ENCODE measurements around the gene PTEN. TPM values are rescaled to one million over a fixed set of nuclear protein-coding genes. Genes with fewer than 3 reads are reported as not detected.
"Not testable (repeated sequence)": the region's sequence is repeated elsewhere in the genome, so short reads cannot be mapped to it uniquely, and the experiment has no call there.

The PTEN gene
- total and polyA plus RNA-seq, 2 experiments from 2014 or later, result 32.8 to 128 TPM

DNA sequence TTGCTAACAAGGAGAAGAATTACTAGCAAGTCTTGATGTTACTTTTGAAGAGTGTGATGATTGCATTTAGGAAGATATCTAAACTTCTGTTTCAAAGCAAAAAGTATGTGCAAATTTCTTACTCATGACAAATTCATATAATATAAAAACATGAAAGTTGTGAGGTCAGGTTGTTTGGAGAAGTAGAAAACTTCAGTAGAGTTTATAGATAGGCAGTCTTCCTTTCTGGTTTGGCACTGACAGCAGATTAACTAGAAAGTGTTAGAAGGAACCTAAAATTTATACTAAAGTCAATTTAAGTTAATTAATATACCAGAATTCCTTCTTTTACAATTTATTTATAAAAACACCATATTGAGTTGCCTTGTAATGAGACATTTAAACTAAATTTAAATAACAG lies 16.9 kb downstream of the PTEN start:
- H3K9me2 ChIP-seq (replicated peaks; ENCODE audit: insufficient read depth), result no peaks in the 10 kb centered on the region
- DNase-seq (ENCODE audit: low spot score), result no peak
- H3K27ac ChIP-seq, result no peak overlapping the region
- H3K79me2 ChIP-seq, result peaks cover 99% of the 10 kb centered on the region
- TF ChIP-seq EZH2 (IDR thresholded peaks at IDR 0.05; ENCODE audit: borderline replicate concordance) (no peak), EZH2phosphoT487 (IDR thresholded peaks at IDR 0.05; ENCODE audit: low read depth, severe bottlenecking, unreplicated experiment) (no peak)
- TF ChIP-seq, protein P1, sequence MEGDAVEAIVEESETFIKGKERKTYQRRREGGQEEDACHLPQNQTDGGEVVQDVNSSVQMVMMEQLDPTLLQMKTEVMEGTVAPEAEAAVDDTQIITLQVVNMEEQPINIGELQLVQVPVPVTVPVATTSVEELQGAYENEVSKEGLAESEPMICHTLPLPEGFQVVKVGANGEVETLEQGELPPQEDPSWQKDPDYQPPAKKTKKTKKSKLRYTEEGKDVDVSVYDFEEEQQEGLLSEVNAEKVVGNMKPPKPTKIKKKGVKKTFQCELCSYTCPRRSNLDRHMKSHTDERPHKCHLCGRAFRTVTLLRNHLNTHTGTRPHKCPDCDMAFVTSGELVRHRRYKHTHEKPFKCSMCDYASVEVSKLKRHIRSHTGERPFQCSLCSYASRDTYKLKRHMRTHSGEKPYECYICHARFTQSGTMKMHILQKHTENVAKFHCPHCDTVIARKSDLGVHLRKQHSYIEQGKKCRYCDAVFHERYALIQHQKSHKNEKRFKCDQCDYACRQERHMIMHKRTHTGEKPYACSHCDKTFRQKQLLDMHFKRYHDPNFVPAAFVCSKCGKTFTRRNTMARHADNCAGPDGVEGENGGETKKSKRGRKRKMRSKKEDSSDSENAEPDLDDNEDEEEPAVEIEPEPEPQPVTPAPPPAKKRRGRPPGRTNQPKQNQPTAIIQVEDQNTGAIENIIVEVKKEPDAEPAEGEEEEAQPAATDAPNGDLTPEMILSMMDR (IDR thresholded peaks at IDR 0.05; ENCODE audit: poor library complexity), result no peak
- H3K36me3 ChIP-seq (replicated peaks; ENCODE audit: insufficient read depth, low read depth), result no peaks in the 10 kb centered on the region
- peaks cover 48% of the 10 kb centered on the region for H4K20me1 ChIP-seq (ENCODE audit: insufficient read depth, poor library complexity, severe bottlenecking)
- H3K4me3 ChIP-seq, result no peak overlapping the region
- H3K9me3 ChIP-seq (ENCODE audit: low read depth), result no peaks in the 10 kb centered on the region
- no peaks in the 10 kb centered on the region for H3K27me3 ChIP-seq
- no peak overlapping the region for H2AFZ ChIP-seq
- no peaks in the 10 kb centered on the region for H3K4me1 ChIP-seq (ENCODE audit: insufficient read depth)
- no peak overlapping the region for H3K4me2 ChIP-seq

DNA sequence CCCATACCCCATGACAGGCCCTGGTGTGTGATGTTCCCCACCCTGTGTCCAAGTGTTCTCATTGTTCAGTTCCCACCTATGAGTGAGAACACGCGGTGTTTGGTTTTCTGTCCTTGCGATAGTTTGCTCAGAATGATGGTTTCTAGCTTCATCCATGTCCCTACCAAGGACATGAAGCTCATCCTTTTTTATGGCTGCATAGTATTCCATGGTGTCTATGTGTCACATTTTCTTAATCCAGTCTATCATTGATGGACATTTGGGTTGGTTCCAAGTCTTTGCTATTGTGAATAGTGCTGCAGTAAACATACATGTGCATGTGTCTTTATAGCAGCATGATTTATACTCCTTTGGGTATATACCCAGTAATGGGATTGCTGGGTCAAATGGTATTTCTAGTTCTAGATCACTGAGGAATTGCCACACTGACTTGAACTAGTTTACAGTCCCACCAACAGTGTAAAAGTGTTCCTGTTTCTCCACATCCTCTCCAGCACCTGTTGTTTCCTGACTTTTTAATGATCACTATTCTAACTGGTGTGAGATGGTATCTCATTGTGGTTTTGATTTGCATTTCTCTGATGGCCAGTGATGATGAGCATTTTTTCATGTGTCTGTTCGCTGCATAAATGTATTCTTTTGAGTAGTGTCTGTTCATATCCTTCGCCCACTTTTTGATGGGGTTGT lies 18.1 kb downstream of the PTEN start:
- not testable (repeated sequence) for H3K36me3 ChIP-seq (replicated peaks; ENCODE audit: insufficient read depth, low read depth); H3K9me3 ChIP-seq (ENCODE audit: low read depth); H3K27me3 ChIP-seq; H3K4me2 ChIP-seq; H3K27ac ChIP-seq; H3K4me1 ChIP-seq (ENCODE audit: insufficient read depth); H2AFZ ChIP-seq; DNase-seq (ENCODE audit: low spot score); H3K4me3 ChIP-seq; H3K9me2 ChIP-seq (replicated peaks; ENCODE audit: insufficient read depth)
- Histone ChIP-seq H3K79me2 (peaks cover 99% of the 10 kb centered on the region), H4K20me1 (ENCODE audit: insufficient read depth, poor library complexity, severe bottlenecking) (peaks cover 39% of the 10 kb centered on the region)
- WGBS (ENCODE audit: low lambda C conversion rate, missing lambda C conversion rate), result 90% methylated on average over 5 of the region's 5 CpGs

DNA sequence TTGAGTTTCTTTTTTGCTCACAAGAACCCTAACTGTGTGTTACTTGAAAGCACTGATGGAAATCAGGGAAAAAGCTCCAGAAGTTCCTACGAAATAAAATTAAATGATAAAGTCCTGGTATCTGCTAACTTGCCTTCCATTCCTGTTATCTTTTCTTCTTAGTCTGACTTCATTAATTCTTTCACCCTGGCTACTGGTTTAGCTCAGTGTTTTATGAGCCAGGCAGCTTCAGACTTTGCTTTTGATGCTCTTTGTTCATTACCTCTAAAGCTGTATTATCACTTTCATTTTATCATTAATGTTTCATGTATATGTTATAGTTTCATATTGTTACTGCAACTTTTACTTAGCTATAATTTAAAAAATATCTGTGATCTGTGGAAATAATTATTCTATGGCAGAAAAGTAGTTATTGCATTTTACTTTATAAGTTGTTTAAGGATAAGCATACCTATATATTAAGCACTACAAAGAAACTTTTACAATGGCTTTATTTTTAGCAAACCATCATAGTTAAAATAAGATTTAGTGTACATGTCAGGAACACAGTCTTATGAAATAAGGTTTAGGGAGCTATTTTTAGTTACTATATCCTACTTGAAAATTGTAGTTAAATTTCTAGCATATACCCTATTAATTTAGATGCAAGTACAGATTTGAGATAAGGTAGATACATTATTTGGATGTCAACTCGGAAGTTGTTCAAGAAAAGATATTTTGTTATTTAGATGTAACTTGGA lies 19.3 kb downstream of the PTEN start:
- Histone ChIP-seq H3K9me3 (ENCODE audit: low read depth) (peaks cover 6% of the 10 kb centered on the region), H3K36me3 (replicated peaks; ENCODE audit: insufficient read depth, low read depth) (no peaks in the 10 kb centered on the region), H3K4me2 (no peak overlapping the region), H3K9me2 (replicated peaks; ENCODE audit: insufficient read depth) (no peaks in the 10 kb centered on the region), H3K4me1 (ENCODE audit: insufficient read depth) (no peaks in the 10 kb centered on the region), H3K4me3 (no peak overlapping the region), H3K79me2 (peaks cover 99% of the 10 kb centered on the region), H3K27ac (no peak overlapping the region), H4K20me1 (ENCODE audit: insufficient read depth, poor library complexity, severe bottlenecking) (peaks cover 31% of the 10 kb centered on the region), H3K27me3 (no peaks in the 10 kb centered on the region), H2AFZ (no peak overlapping the region)
- 84% methylated on average over 2 of the region's 2 CpGs for WGBS (ENCODE audit: low lambda C conversion rate, missing lambda C conversion rate)
- DNase-seq (ENCODE audit: low spot score), result no peak
- TF ChIP-seq EZH2 (IDR thresholded peaks at IDR 0.05; ENCODE audit: borderline replicate concordance), result no peak
- no peak for TF ChIP-seq EZH2phosphoT487 (IDR thresholded peaks at IDR 0.05; ENCODE audit: low read depth, severe bottlenecking, unreplicated experiment)
- TF ChIP-seq, protein P1 (IDR thresholded peaks at IDR 0.05; ENCODE audit: poor library complexity), result no peak

DNA sequence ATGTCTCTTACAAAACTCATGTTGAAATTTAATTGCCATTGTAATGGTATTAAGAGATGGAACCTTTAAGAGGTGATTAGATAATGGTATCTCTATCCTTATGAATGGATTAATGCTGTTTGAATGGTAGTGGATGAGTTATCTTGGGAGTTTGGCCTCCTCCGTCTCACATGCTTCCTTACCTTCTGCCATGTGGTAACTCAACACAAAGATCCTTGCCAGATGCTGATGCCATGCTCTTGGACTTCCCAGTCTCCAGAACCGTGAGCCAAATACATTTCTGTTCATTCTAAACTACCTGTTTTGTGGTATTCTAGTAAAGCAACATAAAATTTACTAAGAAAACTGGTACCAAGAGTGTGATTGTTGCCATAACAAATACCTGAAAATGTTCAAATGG lies 23.2 kb downstream of the PTEN start:
- Histone ChIP-seq H2AFZ (no peak overlapping the region), H3K4me1 (ENCODE audit: insufficient read depth) (no peaks in the 10 kb centered on the region), H4K20me1 (ENCODE audit: insufficient read depth, poor library complexity, severe bottlenecking) (peaks cover 17% of the 10 kb centered on the region), H3K9me3 (ENCODE audit: low read depth) (peaks cover 6% of the 10 kb centered on the region), H3K27ac (no peak overlapping the region), H3K4me3 (no peak overlapping the region), H3K36me3 (replicated peaks; ENCODE audit: insufficient read depth, low read depth) (no peaks in the 10 kb centered on the region), H3K79me2 (peaks cover 99% of the 10 kb centered on the region), H3K4me2 (no peak overlapping the region), H3K9me2 (replicated peaks; ENCODE audit: insufficient read depth) (no peaks in the 10 kb centered on the region), H3K27me3 (no peaks in the 10 kb centered on the region)
- no peak for DNase-seq (ENCODE audit: low spot score)
- 98% methylated on average over 2 of the region's 2 CpGs for WGBS (ENCODE audit: low lambda C conversion rate, missing lambda C conversion rate)
- TF ChIP-seq EZH2phosphoT487 (IDR thresholded peaks at IDR 0.05; ENCODE audit: low read depth, severe bottlenecking, unreplicated experiment), result no peak
- TF ChIP-seq, protein P1 (IDR thresholded peaks at IDR 0.05; ENCODE audit: poor library complexity), result no peak
- no peak for TF ChIP-seq EZH2 (IDR thresholded peaks at IDR 0.05; ENCODE audit: borderline replicate concordance)

Measured in hepatocyte (in vitro differentiated cells).